Fibroblast of lung (primary cell): ENCODE results near the gene AMBRA1. TPM values are rescaled to one million over a fixed set of nuclear protein-coding genes. Genes with fewer than 3 reads are reported as not detected.

Source experiments
- DNase-seq, 2 donors: peaks; one replicate each; pipeline versions ENCODE4 v3.0.0 to v3.0.0-alpha.2; 2010; ENCODE audit warnings: low read depth in 2 of 2
- H2AFZ ChIP-seq: 2 replicates; pipeline ENCODE4 v1.5.1; 2012; ENCODE audit warnings: low read length, control low read depth, inconsistent platforms
- H3K27ac ChIP-seq: 2 replicates; pipeline ENCODE4 v1.5.1; 2011; ENCODE audit warnings: low read length, control low read depth; ENCODE audit not compliant: insufficient read depth
- H3K27me3 ChIP-seq: 2 replicates; pipeline ENCODE4 v1.5.1; 2011; ENCODE audit warnings: mild to moderate bottlenecking, low read length; ENCODE audit not compliant: control insufficient read depth, insufficient read depth
- H3K36me3 ChIP-seq: 2 replicates; pipeline ENCODE4 v1.5.1; 2011; ENCODE audit warnings: low read length; ENCODE audit not compliant: control insufficient read depth, insufficient read depth
- H3K4me1 ChIP-seq: 2 replicates; pipeline ENCODE4 v1.5.1; 2011; ENCODE audit warnings: low read length; ENCODE audit not compliant: control insufficient read depth, insufficient read depth; ENCODE audit errors: extremely low read depth
- H3K4me2 ChIP-seq: 2 replicates; pipeline ENCODE4 v1.5.1; 2011; ENCODE audit warnings: low read length, control low read depth; ENCODE audit not compliant: insufficient read depth; ENCODE audit errors: extremely low read depth
- H3K4me3 ChIP-seq, 4 experiments: fragments of 200-600 bp in 1 of 4; sonication (generic) in 1 of 4; replicated peaks in 1 of 4; 2 replicates each; pipeline ENCODE4 v1.5.1; 2011 to 2016; ENCODE audit warnings: low read length in 4 of 4, low read depth in 3 of 4, mild to moderate bottlenecking in 3 of 4, control low read depth in 2 of 4, inconsistent platforms in 1 of 4, mixed read lengths in 1 of 4; ENCODE audit not compliant: insufficient read depth in 1 of 4; ENCODE audit errors: control extremely low read depth in 1 of 4
- H3K79me2 ChIP-seq: 2 replicates; pipeline ENCODE4 v1.5.1; 2012; ENCODE audit warnings: mild to moderate bottlenecking, low read length, inconsistent platforms; ENCODE audit not compliant: control insufficient read depth, insufficient read depth
- H3K9ac ChIP-seq: 2 replicates; pipeline ENCODE4 v1.5.1; 2011; ENCODE audit warnings: mild to moderate bottlenecking, low read length, control low read depth; ENCODE audit not compliant: insufficient read depth
- H3K9me3 ChIP-seq: 2 replicates; pipeline ENCODE4 v1.5.1; 2012; ENCODE audit warnings: low read depth, low read length; ENCODE audit not compliant: control insufficient read depth, insufficient read depth
- H4K20me1 ChIP-seq: 2 replicates; pipeline ENCODE4 v1.5.1; 2011; ENCODE audit warnings: low read length; ENCODE audit not compliant: control insufficient read depth, insufficient read depth; ENCODE audit errors: extremely low read depth
- EZH2 ChIP-seq: IDR thresholded peaks from 2 replicates; pipeline ENCODE4 v1.5.1; 2012; ENCODE audit warnings: low read length, control low read depth, mild to moderate bottlenecking; ENCODE audit errors: missing control alignments
- polyA plus RNA-seq, 2 donors: library from polyadenylated mRNA; depleted of rRNA in 1 of 2; stranded (reverse) in 1 of 2; unstranded in 1 of 2; fragments of >200 nt; gene quantifications; 2 replicates each; pipeline ENCODE4 v1.2.1, GENCODE V29; 2011 to 2012; ENCODE audit warnings: missing spikeins in 1 of 2
- total RNA-seq: library from RNA; depleted of rRNA; stranded (reverse); fragments of >200 nt; gene quantifications from 2 replicates; pipeline ENCODE4 v1.2.1, GENCODE V29; 2014
- TF ChIP-seq, protein P1 (sequence below), 2 donors: IDR thresholded peaks in 1 of 2; conservative IDR thresholded peaks in 1 of 2; 1 replicate in 1 of 2; 2 replicates in 1 of 2; pipeline ENCODE4 v1.5.1; 2011 to 2012; ENCODE audit warnings: low read length in 2 of 2, control low read depth in 1 of 2, inconsistent platforms in 1 of 2, low read depth in 1 of 2, mild to moderate bottlenecking in 1 of 2

AMBRA1 gene
- total and polyA plus RNA-seq, 2 donors (not counting 1 experiment from before 2014, with no cell fraction given) = 8.3 to 23.3 TPM

DNA sequence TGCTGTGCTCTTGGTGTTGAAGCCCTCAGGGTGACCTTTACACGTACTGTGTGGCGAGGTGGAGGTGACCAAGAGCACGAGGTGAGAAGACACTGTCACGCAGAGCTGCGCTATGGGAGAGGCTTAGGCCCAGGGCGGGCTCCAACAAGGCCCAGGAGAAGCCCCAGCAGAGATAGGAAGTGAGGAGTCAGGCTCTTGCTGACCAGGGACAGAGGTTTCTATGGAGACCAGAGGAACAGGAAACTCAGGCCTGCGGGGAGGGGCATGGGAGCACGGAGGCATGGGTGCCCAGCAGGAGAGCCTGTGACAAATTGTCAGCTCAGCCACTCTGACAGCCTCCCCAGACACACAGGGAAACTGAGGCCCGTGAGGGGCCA is 230.8 kb downstream of the AMBRA1 start:
- Histone ChIP-seq H3K4me1 (peaks cover 27% of the 10 kb centered on the region), H3K79me2 (peaks cover 15% of the 10 kb centered on the region), H3K9ac (peak overlapping the region; percentile 62), H4K20me1 (no peaks in the 10 kb centered on the region), H3K36me3 (no peaks in the 10 kb centered on the region), H2AFZ (no peak overlapping the region), H3K27me3 (no peaks in the 10 kb centered on the region), H3K9me3 (no peaks in the 10 kb centered on the region), H3K4me2 (no peak overlapping the region), H3K27ac (peak overlapping the region; percentile 76), H3K4me3 (no peak overlapping the region)
- TF ChIP-seq, protein P1, sequence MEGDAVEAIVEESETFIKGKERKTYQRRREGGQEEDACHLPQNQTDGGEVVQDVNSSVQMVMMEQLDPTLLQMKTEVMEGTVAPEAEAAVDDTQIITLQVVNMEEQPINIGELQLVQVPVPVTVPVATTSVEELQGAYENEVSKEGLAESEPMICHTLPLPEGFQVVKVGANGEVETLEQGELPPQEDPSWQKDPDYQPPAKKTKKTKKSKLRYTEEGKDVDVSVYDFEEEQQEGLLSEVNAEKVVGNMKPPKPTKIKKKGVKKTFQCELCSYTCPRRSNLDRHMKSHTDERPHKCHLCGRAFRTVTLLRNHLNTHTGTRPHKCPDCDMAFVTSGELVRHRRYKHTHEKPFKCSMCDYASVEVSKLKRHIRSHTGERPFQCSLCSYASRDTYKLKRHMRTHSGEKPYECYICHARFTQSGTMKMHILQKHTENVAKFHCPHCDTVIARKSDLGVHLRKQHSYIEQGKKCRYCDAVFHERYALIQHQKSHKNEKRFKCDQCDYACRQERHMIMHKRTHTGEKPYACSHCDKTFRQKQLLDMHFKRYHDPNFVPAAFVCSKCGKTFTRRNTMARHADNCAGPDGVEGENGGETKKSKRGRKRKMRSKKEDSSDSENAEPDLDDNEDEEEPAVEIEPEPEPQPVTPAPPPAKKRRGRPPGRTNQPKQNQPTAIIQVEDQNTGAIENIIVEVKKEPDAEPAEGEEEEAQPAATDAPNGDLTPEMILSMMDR (conservative IDR thresholded peaks at IDR 0.05 in 1 of 2, IDR thresholded peaks at IDR 0.05 in 1 of 2; ENCODE audit: low read depth in 1 of 2, low read length in 2 of 2) = no peak
- no peak for TF ChIP-seq EZH2
- peak in 1 of 2 donors; percentile 74 for DNase-seq

DNA sequence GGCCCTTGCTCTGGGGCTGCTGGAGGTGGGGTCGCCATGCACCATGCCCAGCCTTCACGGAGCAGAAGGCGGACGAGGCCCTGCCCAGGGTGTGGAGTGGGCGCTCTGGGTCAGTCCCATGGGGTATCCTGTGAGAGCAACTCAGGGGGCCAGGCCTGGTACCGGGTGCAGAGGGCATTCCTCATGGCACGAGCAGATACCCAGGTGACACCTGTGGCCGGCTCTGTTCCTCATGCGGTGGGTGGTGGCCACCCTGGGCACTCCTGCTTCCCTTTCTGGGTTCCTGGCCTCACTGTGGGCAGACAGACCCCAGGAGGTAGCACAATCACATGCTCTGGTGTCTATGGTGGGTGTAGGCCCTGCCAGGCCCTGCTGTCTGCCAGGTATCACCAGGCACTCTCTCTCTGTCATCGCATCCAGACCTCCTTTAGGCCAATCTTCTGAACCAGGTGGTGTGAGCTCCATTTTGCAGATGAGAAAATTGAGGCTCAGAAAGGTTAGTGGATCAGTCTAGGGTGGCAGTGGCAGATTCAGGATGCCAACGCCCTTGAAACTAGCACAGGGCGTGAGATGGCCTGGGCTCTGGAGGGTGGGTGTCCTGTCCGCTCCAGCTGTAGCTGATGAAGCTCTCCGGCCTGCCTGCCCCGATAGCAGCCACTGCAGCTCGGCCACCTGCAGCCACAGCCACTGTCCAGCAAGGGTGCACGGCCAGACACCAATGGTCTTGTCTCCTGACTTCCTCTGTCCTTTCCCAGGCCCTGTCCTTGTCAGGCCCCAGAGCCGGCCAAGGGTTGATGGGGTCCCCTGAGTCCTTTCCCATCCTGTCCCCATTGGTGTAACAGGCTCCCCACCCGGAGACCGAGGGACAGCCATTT is 231.4 kb downstream of the AMBRA1 start:
- no peak for TF ChIP-seq EZH2
- TF ChIP-seq, protein P1 (conservative IDR thresholded peaks at IDR 0.05 in 1 of 2, IDR thresholded peaks at IDR 0.05 in 1 of 2; ENCODE audit: low read depth in 1 of 2, low read length in 2 of 2) = no peak
- peak overlapping the region; percentile 76 for H3K27ac ChIP-seq
- H3K4me2 ChIP-seq = no peak overlapping the region
- peak overlapping the region; percentile 62 for H3K9ac ChIP-seq
- peaks cover 23% of the 10 kb centered on the region for H3K4me1 ChIP-seq
- H4K20me1 ChIP-seq = no peaks in the 10 kb centered on the region
- H2AFZ ChIP-seq = no peak overlapping the region
- H3K36me3 ChIP-seq = no peaks in the 10 kb centered on the region
- DNase-seq = no peak
- peak overlapping the region in 1 of 4 experiments; percentile 1 for H3K4me3 ChIP-seq
- no peaks in the 10 kb centered on the region for H3K9me3 ChIP-seq
- H3K27me3 ChIP-seq = no peaks in the 10 kb centered on the region
- peaks cover 17% of the 10 kb centered on the region for H3K79me2 ChIP-seq

DNA sequence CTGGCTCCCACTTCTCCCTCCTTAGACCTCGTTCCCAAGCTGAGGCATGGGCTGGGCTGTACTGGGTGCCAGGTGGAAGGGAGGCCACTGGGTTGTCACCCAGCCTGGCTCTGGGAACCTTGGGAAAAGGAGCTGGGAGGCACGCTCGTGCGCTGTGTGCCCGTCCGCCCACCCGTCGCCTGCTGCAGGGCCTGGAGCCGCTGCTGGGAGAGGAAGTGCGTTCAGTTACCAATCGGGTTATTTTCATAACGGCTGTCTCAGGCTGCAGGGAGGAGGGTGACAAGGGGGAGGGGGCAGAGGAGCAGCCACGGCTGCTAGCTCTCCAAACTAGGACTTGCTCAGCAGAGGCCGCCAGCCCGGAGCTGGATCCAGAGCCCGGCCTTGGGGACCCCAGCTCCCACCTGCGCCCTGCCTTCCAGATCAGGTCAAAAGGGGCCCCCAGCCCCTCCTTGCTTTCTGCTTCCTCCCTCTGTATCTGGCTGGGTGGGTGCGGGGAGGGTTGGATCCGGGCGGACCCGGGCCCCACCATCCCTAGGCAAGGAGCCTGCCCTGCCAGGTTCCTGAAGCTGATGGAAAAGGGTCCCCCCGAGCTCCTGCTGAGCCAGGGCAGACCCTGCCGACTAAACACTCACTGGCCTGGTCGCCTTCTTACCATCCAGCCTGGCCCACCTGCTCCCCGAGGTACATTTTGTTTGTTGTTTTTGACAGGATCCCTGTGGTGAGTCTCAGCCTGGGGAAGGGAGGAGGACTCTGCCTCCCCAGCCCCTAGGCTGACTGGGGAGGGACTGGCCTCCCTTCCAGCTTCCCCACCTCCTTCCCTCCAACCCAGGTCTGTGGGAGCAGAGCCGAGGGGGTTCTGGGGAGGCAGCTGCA is 232.3 kb downstream of the AMBRA1 start:
- Histone ChIP-seq H2AFZ (no peak overlapping the region), H3K4me2 (peak overlapping the region; percentile 34), H3K27me3 (no peaks in the 10 kb centered on the region), H3K4me1 (peaks cover 23% of the 10 kb centered on the region), H3K9me3 (no peaks in the 10 kb centered on the region), H3K79me2 (peaks cover 17% of the 10 kb centered on the region), H3K27ac (peak overlapping the region; percentile 36), H3K4me3 (peak overlapping the region in 2 of 4 experiments; percentile 1 to 42), H4K20me1 (no peaks in the 10 kb centered on the region), H3K9ac (peak overlapping the region; percentile 46), H3K36me3 (no peaks in the 10 kb centered on the region)
- peak; percentile 37 to 56 for DNase-seq
- TF ChIP-seq EZH2 = no peak
- TF ChIP-seq, protein P1 (conservative IDR thresholded peaks at IDR 0.05 in 1 of 2, IDR thresholded peaks at IDR 0.05 in 1 of 2; ENCODE audit: low read depth in 1 of 2, low read length in 2 of 2) = no peak
